22Rv1 (cell line): ENCODE measurements around the gene CHIA.

Source experiments
- H3K27ac ChIP-seq: fragments of 450-650 bp; 2 replicates; pipeline ENCODE4 v1.5.1; 2017
- CTCF ChIP-seq: fragments of 450-650 bp; IDR thresholded peaks from 2 replicates; pipeline ENCODE4 v1.5.1; 2017; ENCODE audit warnings: mild to moderate bottlenecking
- ZFX ChIP-seq: fragments of 450-650 bp; IDR thresholded peaks from 2 replicates; pipeline ENCODE4 v1.6.1; 2017; ENCODE audit warnings: antibody characterized with exemption, borderline replicate concordance

Gene CHIA

GRCh38 chr1:111286912-111287311 is 3.7 kb upstream of the CHIA start:
- TF ChIP-seq CTCF: no peak
- TF ChIP-seq ZFX: no peak
- H3K27ac ChIP-seq: no peak overlapping the region

GRCh38 chr1:111289371-111289770 is 1.3 kb upstream of the CHIA start:
- no peak for TF ChIP-seq CTCF
- TF ChIP-seq ZFX: no peak
- no peak overlapping the region for H3K27ac ChIP-seq

GRCh38 chr1:111290104-111290503 is 547 bp upstream of the CHIA start:
- TF ChIP-seq ZFX (no peak), CTCF (no peak)
- no peak overlapping the region for H3K27ac ChIP-seq

- no peak overlapping the region for H3K27ac ChIP-seq
- TF ChIP-seq CTCF (no peak), ZFX (no peak)
Observed at GRCh38 chr1:111294390-111294789, 3.7 kb downstream of the CHIA start.

GRCh38 chr1:111302374-111302773 is 11.7 kb downstream of the CHIA start:
- TF ChIP-seq ZFX: no peak
- TF ChIP-seq CTCF: no peak
- H3K27ac ChIP-seq: no peak overlapping the region

- TF ChIP-seq ZFX: no peak
- TF ChIP-seq CTCF: no peak
Observed at GRCh38 chr1:111309690-111310089, 19.0 kb downstream of the CHIA start.

GRCh38 chr1:111318523-111318922 is 27.9 kb downstream of the CHIA start:
- no peak for TF ChIP-seq ZFX
- TF ChIP-seq CTCF: no peak
- H3K27ac ChIP-seq: no peak overlapping the region

More at GRCh38 chr1:111309690-111310089, 19.0 kb downstream of the CHIA start:
- no peak overlapping the region for H3K27ac ChIP-seq
